Fibroblast of the aortic adventitia (primary cell): Measurements from ENCODE around the gene MT3. TPM values are rescaled to one million over a fixed set of nuclear protein-coding genes. Genes with fewer than 3 reads are reported as not detected.

ENCODE experiments used
- DNase-seq: peaks from one replicate; pipeline ENCODE4 v3.0.0-alpha.2; 2010; ENCODE audit warnings: low read depth
- H3K4me3 ChIP-seq: 2 replicates; pipeline ENCODE4 v1.5.1; 2011; ENCODE audit warnings: low read depth, mild to moderate bottlenecking, control low read depth, low read length, moderate library complexity
- total RNA-seq: library from RNA; depleted of rRNA; stranded (reverse); fragments of >200 nt; gene quantifications from 2 replicates; pipeline ENCODE4 v1.2.3, GENCODE V29; 2012; ENCODE audit warnings: low replicate concordance
- TF ChIP-seq, protein P1 (sequence below): IDR thresholded peaks from 2 replicates; pipeline ENCODE4 v1.5.1; 2011; ENCODE audit warnings: mild to moderate bottlenecking, low read length, control low read depth, inconsistent platforms; ENCODE audit not compliant: insufficient read depth

The MT3 gene
- total RNA-seq, 1 donor, result not detected

DNA sequence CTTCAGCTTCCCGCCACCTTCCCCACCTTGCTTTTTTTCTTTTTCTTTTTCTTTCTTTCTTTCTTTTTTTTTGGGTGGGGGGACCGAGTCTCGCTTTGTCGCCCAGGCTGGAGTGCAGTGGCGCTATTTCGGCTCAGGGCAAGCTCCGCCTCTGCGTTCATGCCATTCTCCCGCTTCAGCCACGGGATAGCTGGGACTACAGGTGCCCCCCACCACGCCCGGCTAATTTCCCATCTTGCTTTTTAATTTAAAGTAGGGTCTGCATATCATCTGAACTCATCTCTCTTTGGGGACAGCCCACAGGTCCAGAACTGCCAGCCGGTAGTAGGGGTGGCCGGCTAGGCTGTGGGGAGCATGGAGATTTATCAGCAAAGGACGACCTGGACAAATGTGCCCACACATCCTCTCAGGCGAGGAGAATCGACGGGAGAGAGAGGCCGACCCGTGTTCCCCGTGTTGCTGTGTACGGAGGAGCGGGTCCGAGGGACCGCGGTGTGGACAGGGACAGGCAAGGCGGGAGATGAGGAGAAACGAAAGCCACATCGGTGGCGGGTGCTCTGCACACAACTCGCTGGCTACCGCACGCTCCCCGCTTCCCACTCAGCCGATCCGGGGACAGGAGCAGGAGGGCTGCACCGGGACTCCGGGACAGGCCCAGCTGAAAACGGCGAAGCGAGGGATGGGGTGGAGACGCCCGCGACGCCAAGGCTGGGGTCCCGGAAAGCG is 45.5 kb downstream of the MT3 start:
- TF ChIP-seq, protein P1, sequence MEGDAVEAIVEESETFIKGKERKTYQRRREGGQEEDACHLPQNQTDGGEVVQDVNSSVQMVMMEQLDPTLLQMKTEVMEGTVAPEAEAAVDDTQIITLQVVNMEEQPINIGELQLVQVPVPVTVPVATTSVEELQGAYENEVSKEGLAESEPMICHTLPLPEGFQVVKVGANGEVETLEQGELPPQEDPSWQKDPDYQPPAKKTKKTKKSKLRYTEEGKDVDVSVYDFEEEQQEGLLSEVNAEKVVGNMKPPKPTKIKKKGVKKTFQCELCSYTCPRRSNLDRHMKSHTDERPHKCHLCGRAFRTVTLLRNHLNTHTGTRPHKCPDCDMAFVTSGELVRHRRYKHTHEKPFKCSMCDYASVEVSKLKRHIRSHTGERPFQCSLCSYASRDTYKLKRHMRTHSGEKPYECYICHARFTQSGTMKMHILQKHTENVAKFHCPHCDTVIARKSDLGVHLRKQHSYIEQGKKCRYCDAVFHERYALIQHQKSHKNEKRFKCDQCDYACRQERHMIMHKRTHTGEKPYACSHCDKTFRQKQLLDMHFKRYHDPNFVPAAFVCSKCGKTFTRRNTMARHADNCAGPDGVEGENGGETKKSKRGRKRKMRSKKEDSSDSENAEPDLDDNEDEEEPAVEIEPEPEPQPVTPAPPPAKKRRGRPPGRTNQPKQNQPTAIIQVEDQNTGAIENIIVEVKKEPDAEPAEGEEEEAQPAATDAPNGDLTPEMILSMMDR, result no peak
- H3K4me3 ChIP-seq, result no peak overlapping the region
- no peak for DNase-seq

DNA sequence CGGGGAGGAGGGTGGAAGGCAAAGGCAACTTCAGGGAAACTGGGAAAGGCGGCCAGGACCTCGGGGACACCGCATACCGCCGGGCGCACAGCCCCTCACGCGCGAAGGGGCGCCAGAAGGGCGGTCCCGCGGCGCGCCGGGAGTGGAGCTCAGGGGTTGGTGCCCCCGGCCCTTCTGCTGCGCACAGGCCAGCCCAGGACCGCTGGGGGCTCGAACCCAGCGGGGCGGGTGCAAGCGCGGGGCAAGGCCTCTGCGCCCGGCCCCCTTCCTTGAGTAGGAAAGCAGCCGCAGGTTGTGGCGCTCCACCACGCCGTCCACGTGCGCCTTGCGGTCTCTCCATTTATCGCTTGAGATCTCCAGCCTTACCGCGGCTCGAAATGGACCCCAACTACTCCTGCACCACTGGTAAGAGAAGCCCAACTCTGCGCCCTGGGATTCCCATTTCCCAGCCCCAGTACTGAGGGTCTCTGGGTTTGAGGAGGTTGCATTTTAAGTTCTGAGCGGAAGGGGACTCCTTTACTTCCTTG is 46.2 kb downstream of the MT3 start:
- TF ChIP-seq, protein P1, result no peak
- no peak for DNase-seq
- no peak overlapping the region for H3K4me3 ChIP-seq

DNA sequence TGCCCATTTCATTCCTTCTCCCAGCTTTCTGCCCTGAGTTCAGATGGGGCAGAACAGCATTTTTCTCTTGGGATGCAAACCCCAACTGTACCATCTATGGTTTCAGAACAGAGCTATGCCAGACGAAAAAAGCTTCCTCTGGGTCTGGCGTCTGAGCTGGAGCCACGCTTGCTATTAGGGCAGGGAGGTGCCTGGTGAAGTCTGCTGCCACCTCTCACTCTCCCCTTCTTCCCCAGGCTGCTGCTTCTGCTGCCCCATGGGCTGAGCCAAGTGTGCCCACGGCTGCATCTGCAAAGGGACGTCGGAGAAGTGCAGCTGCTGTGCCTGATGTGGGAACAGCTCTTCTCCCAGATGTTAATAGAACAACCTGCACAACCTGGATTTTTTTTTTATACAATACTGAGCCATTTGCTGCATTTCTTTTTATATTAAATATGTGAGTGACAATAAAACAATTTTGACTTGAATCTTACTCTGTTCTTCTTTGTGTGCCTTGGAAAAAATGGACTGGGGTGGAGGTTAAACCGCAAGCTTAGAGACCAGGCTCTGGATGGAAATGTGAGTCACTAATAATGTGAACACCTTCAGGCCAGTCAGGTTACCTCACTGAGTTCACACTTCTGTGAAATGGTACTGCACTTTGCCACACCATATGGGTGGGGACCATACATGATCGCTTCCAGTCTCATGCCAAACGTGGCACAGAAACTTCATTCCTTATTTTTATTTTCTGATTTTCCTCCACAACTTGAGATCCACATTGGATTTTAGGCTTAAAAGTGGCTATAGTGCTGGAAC is 47.5 kb downstream of the MT3 start:
- TF ChIP-seq, protein P1, result no peak
- no peak overlapping the region for H3K4me3 ChIP-seq
- DNase-seq, result no peak

DNA sequence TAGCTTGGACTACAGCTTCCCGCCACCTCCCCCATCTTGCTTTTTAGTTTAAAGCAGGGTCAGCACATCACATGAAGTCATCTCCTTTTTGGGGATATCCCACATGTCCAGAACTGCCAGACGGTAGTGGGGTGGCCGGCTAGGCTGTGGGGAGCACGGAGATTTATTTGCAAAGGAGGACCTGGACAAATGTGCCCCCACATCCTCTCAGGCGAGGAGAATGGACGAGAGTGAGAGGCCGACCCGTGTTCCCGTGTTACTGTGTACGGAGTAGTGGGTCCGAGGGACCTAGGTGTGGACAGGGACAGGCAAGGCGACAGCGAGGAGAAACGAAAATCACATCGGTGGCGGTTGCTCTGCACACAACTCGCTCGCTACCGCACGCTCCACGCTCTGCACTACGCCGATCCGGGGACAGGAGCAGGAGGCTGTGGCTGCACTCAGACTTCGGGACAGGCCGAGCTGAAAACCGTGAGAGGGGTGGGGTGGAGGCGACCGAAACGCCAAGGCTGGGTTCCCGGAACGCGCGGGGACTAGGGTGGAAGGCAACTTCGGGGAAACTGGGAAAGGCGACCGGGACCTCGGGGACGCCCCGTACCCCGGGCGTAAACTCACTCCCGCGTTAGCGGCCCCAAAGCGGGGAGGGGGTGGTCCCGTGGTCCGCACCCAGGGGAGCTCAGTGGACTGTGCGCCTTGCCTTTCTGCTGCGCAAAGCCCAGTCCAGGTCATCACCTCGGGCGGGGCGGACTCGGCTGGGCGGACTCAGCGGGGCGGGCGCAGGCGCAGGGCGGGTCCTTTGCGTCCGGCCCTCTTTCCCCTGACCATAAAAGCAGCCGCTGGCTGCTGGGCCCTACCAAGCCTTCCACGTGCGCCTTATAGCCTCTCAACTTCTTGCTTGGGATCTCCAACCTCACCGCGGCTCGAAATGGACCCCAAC is 48.8 kb downstream of the MT3 start, which contains the start of gene MT1A:
TSS of gene MT1A (plus strand) at position 853 of the 937 bp plus-strand sequence. CDS start at position 926, 73 bp downstream.
- TF ChIP-seq, protein P1, result no peak
- DNase-seq, result peak; percentile 44

DNA sequence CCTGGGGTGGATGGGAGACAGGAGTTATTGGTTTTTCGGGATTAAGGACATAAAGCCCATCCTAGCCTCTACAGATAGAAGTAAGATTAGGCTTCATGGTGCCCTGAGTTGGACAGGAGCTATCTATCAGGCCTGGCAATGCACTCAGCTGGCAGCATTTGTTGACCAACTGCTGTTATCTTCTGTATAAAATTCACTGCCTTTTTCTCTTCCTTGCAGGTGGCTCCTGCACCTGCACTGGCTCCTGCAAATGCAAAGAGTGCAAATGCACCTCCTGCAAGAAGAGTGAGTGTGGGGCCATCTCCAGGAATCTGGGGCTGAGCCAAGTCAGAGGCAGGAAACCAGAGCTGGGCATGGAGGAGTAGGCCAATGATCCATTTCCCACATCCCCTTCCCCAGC is 49.7 kb downstream of the MT3 start:
- H3K4me3 ChIP-seq, result no peak overlapping the region
- no peak for DNase-seq
- TF ChIP-seq, protein P1, result no peak

More for the DNA sequence above, 48.8 kb downstream of the MT3 start, which contains the start of gene MT1A:
- H3K4me3 ChIP-seq, result peak within 1 kb of the TSS; percentile 60

DNA sequence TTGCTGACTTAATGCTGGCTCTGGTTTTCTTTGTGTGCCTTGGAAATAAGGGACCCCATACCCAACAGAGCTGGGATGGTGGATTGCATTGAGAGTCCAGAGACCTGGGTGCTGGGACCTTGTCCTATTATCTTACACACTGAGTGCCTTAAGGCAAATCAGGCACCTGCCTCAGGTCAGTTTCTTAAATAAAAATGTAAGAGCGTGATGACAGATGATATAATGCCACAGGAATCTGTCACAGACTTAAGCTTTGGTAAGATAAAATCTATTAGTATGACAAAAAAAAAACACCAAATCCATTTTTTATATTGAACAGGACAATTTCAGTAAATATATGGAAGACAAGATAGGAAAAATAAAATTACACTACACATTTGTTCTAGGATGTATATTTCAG is 50.7 kb downstream of the MT3 start:
- no peak overlapping the region for H3K4me3 ChIP-seq
- no peak for DNase-seq
- TF ChIP-seq, protein P1, result no peak
